NCI-H1694 treated with DMSO at 0.1 percent for 48 hours (cell line): Measurements from ENCODE around the gene EIF4E2.

ENCODE experiments used
- DNase-seq: peaks from one replicate; lab custom pipeline; 2025; lab: John Stamatoyannopoulos, UW

The EIF4E2 gene

DNA sequence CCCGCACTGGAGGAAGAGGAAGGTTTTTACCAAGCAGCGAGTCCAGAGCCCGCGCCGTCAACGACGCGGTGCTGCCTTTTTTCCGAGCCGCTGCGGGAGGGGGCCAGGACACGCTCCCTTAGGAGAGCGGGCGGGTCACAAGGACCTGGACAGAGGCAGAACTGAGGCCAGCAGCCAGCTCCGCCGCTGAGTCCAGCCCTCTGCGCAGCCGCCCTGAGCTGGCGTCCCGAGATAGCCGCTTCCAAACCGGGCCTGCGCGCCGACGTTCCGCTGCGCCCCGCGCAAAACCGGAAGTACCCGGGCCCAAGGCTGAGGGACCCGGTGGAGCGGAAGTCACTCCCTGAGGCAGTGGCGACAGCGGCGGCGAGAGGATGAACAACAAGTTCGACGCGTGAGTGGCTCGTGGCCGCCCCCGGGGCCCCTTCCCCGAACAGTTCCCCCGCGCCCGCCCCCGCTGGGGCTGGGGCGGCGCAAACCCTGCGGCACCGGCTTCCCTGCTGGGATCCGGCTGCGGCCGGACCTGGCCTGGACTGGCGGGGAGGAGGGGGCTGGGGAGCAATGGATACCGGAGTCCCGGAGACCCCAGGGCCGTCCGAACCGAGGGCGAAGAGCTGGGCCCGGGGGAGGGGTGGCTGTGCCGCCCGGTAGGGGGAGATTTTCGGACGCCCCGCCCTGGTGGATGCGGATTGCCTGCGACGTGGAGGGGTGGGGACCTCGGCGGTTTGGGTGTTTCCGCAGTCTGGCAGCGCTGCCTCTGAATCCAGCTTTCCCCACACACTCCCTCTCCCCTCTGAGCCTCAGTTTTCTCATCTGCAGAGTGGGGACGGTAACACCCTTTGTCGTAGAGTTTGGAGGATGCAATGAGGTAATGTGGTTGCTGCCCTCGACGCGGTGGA, at the start of gene EIF4E2, which contains the start of gene TIGD1:
Gene EIF4E2 (plus strand): TSS at position 336 of the 896 bp plus-strand sequence. CDS start 36 bp downstream, at position 372.
Gene TIGD1 (minus strand): TSS at position 204 of the 896 bp plus-strand sequence. CDS start 675 bp downstream, outside the sequence.
- DNase-seq, result peak; percentile 74

GRCh38 chr2:232501331-232501771, 49.1 kb upstream of the EIF4E2 start:
- no peak for DNase-seq

- DNase-seq, result no peak
Observed at GRCh38 chr2:232501794-232502390, 48.6 kb upstream of the EIF4E2 start.

DNA sequence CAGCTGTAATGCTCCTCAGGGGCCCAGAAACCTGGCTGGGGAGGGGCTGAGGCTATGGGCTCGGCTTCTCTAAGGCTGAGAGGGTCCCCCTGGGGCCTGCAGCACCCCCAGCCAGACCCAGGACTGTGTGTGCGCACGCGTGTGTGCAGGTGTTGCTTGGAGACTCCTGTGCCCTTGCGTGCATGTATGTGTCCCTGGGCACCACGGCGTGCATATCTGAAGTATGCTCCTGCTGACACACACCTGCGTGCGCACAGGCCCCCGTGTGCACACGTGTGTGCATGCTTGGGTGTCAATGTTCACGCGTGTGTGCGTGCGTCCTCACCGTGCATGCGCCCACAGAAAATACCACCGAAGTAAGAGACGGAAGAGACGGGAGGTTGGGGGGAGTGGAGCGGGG, 48.0 kb upstream of the EIF4E2 start:
- no peak for DNase-seq

DNA sequence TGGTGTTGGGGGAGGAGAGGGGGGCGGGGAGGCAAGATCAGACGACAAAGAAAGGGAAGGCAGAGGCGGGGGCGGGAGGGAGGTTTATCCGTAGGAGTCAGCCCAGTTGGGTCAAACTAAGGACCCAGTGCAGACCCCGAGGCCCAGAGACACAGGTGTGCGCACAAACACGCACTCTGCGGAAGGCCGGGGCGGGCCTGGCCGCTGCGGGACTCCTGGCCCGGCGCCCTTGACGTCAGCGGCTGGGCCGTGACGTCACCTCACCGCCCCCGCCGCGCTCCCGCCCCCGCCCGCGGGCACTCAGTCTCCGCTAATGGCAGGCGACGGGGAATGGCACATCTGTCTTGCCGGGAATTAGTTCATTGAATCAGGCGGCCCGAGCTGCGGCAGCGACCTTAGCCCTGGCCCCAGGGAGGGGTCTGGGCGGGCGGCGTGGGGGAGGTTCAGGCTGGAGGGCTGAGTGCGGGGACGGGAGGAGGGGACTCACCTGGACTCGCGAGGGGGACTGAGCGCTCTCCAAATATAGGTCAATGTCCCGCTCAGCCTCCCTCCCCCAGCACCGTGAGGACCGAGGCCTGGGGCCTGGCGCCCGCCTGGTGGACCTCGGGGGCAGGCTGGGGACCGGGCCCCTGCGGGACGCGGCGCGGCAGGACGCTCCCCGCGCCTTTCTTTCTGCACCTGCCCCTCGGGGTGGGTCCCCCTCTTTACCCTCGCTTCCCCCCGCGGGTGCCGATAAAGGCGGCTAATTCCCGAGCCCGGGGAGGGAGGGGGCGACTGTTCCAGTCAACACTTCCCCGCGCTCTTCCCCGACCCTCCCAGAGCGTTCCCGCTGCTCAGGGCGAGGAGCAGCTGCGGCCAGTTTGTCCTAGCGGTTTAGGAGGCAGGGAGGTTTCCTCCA, 47.3 kb upstream of the EIF4E2 start:
- DNase-seq, result no peak

GRCh38 chr2:232503809-232504323, 46.6 kb upstream of the EIF4E2 start:
- DNase-seq, result no peak

DNA sequence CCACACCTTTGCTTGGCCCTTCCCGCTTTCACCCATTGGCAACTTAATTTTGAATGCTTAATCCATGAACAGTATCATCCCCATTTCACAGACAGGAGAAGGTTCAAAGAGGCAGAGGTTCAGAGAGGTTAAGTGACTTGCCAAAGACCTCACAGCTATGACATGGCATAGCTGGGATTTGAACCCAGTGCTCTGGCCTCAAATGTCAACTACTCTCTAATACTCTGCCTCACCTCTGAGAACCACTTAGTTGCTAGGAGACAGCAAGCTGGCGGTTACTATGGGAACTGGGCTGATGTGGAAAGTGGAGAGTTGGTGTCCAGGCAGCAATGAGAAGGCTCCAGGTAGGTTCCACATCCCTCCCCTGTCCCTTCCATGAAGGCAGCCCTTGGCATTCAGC, 46.1 kb upstream of the EIF4E2 start:
- DNase-seq, result no peak

DNA sequence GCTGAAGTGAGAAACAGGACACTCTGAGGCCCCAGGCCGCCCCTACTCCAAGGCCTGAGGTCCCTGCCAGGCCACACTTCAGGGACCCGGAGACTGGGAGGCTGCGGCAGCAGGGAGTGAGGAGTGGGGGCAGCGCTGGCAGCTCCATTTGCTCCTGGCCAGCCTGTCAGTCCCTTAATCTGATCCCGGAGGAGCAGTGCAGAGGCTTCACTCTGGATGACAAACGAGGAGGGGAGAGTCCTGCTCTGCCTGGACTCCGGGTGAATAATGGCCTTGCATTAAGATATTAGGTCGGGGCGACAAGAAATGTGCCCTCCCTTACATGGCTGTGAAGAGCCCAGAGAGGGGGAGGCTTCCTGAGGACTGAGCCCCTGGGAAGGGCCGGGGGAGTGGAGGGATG, 44.6 kb upstream of the EIF4E2 start:
- no peak for DNase-seq

DNA sequence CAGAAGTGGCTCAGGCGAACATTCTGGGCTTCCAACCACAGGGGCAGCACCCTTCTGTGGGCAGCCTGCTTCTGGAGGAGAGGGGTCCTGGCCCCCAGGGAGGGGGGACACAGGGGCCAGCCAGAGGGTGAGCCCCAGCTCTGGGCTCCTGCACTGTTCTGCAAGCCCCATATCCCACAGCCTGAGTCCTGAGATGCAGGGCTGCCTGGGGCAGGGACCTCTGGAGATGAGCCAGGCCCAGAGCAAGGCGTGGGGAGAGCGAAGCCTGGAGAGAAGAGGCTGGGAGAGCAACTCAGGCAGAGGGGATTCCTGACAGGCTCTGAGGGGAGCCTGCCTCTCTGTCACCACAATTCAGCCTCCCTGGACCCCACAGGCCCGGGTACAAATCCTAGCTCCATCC, 43.8 kb upstream of the EIF4E2 start:
- DNase-seq, result no peak

GRCh38 chr2:232508251-232508650, 42.2 kb upstream of the EIF4E2 start:
- DNase-seq, result no peak

GRCh38 chr2:232511336-232511890, 39.1 kb upstream of the EIF4E2 start:
- DNase-seq, result no peak

GRCh38 chr2:232512602-232513001, 37.9 kb upstream of the EIF4E2 start:
- DNase-seq, result no peak

DNA sequence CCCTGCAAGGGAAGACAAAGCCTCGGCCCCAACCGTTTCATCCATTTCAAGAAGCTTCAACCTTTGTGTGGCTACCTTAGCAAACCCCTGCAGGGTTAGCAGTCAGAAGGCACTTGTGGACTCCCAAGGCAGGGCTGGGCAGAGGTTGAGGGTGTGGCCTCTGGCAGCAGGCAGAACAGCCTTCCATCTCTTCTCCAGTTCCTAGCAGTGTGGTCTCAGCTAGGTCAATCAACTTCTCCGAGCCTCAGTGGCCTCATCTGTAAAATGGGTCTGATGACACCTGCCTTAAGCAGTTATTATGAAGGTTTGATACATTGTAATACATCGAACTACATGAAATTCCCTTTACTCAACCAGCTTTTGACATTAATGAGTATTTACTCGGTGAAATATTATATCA, 37.1 kb upstream of the EIF4E2 start:
- DNase-seq, result no peak

- no peak for DNase-seq
Observed at GRCh38 chr2:232515639-232516038, 34.9 kb upstream of the EIF4E2 start.

GRCh38 chr2:232516551-232516950, 33.9 kb upstream of the EIF4E2 start:
- DNase-seq, result no peak

GRCh38 chr2:232518844-232519243, 31.6 kb upstream of the EIF4E2 start:
- no peak for DNase-seq

GRCh38 chr2:232519581-232520438, 30.7 kb upstream of the EIF4E2 start, which contains the start of gene PRSS56:
Gene PRSS56 (plus strand): TSS chr2:232520388. CDS start chr2:232520599, 211 bp downstream.
- no peak for DNase-seq

DNA sequence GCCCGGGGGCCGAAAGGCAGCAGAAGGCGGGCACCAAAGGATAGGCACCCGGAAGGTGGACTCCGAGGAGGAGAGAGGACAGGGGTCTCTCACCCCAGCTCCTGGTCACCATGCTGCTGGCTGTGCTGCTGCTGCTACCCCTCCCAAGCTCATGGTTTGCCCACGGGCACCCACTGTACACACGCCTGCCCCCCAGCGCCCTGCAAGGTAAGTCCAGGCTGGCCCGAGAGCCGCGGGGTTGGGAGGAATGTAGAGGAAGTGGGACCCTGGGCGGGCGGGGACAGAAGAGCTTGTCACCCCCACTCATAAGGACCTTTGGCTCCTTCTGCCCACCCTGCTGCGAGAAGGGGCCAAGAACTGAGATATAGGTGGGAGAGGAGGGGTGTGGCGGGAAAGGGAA, 30.0 kb upstream of the EIF4E2 start:
- DNase-seq, result no peak

DNA sequence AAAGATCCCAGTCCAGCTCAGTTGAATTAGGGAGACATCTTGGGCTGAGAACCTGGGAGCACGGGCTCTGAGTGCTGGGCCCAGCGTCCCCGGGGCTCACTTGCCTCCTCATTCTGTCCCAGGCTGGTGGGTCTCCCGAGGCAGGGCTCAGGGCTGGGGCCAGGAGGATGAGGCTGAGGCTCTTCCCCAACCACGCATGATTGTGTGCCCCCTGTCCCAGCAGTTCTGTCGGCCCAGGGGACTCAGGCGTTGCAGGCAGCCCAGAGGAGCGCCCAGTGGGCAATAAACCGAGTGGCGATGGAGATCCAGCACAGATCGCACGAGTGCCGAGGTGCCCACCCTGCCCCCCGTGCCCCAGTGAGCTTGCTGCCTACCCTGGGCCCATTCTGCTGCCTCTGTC, 29.4 kb upstream of the EIF4E2 start:
- DNase-seq, result no peak

- no peak for DNase-seq
Observed at GRCh38 chr2:232521959-232522622, 28.4 kb upstream of the EIF4E2 start.
